B cell (primary cell): ENCODE measurements around the gene KCNH1. TPM values are rescaled to one million over a fixed set of nuclear protein-coding genes. Genes with fewer than 3 reads are reported as not detected.

Experiments used
- ATAC-seq: fragments of 200-7000 bp; cut with Tn5 transposase; one replicate; pipeline ENCODE4 v1.10.0; 2021; ENCODE audit warnings: low read depth, mild to moderate bottlenecking, moderate number of reproducible peaks, moderate library complexity
- CTCF ChIA-PET: fragments of 350-600 bp; sonication (Branson Sonifier 250); formaldehyde crosslinking; loops from one replicate; lab custom pipeline; 2021; ENCODE audit warnings: antibody characterized with exemption, inconsistent platforms; lab: Charles Lee
- POLR2A ChIA-PET: fragments of 350-600 bp; sonication (Branson Sonifier 250); formaldehyde crosslinking; loops from one replicate; lab custom pipeline; 2021; ENCODE audit warnings: antibody characterized with exemption; lab: Charles Lee
- DNase-seq: peaks from one replicate; pipeline ENCODE4 v3.0.0; 2013
- H2AFZ ChIP-seq: 2 replicates; pipeline ENCODE4 v1.6.1; 2012; ENCODE audit warnings: mild to moderate bottlenecking, low read depth, low read length; ENCODE audit not compliant: insufficient read depth, poor library complexity, severe bottlenecking
- H3K27ac ChIP-seq, 2 donors: 1 replicate in 1 of 2; 2 replicates in 1 of 2; pipeline ENCODE4 v1.5.1; 2012 to 2013; ENCODE audit warnings: low read length in 2 of 2, mild to moderate bottlenecking in 2 of 2, moderate library complexity in 1 of 2
- H3K27me3 ChIP-seq, 4 experiments: fragments of 200-600 bp in 1 of 4; sonication (generic) in 1 of 4; replicated peaks in 1 of 4; 1 replicate in 2 of 4; 2 replicates in 2 of 4; pipeline versions ENCODE4 v1.6.1 to v1.7.0; 2013 to 2016; ENCODE audit warnings: low read length in 3 of 4, mild to moderate bottlenecking in 2 of 4, mixed read lengths in 1 of 4, moderate library complexity in 1 of 4; ENCODE audit not compliant: insufficient read depth in 4 of 4, control insufficient read depth in 3 of 4; ENCODE audit errors: control extremely low read depth in 1 of 4
- H3K36me3 ChIP-seq, 2 experiments: replicated peaks in 1 of 2; 1 replicate in 1 of 2; 2 replicates in 1 of 2; pipeline versions ENCODE4 v1.6.1 to v1.7.1; 2013; ENCODE audit warnings: low read length in 1 of 2; ENCODE audit not compliant: insufficient read depth in 2 of 2, control insufficient read depth in 1 of 2; ENCODE audit errors: control extremely low read depth in 1 of 2, extremely low read depth in 1 of 2
- H3K4me1 ChIP-seq, 2 donors: fragments of 200-600 bp in 1 of 2; sonication (generic) in 1 of 2; 1 replicate in 1 of 2; 2 replicates in 1 of 2; pipeline versions ENCODE4 v1.5.1 to v1.6.1; 2013 to 2017; ENCODE audit warnings: low read length in 2 of 2; ENCODE audit not compliant: control insufficient read depth in 2 of 2, insufficient read depth in 2 of 2
- H3K4me2 ChIP-seq: replicated peaks from 2 replicates; pipeline ENCODE3; 2012; ENCODE audit warnings: mild to moderate bottlenecking, low read depth, low read length; ENCODE audit not compliant: poor library complexity, severe bottlenecking
- H3K4me3 ChIP-seq, 5 experiments: fragments of 200-600 bp in 1 of 5; sonication (generic) in 1 of 5; 1 replicate in 3 of 5; 2 replicates in 2 of 5; pipeline versions ENCODE4 v1.5.1 to v1.7.0; 2011 to 2016; ENCODE audit warnings: low read length in 4 of 5, mild to moderate bottlenecking in 4 of 5, low read depth in 2 of 5, control low read depth in 1 of 5, moderate library complexity in 1 of 5; ENCODE audit not compliant: insufficient read depth in 1 of 5; ENCODE audit errors: control extremely low read depth in 1 of 5, extremely low read depth in 1 of 5
- H3K79me2 ChIP-seq: fragments of 200-600 bp; sonication (generic); one replicate; pipeline ENCODE4 v1.6.0; 2016; ENCODE audit warnings: low read length; ENCODE audit not compliant: control insufficient read depth, insufficient read depth
- H3K9ac ChIP-seq: fragments of 200-600 bp; sonication (generic); 2 replicates; pipeline ENCODE4 v1.6.1; 2017; ENCODE audit warnings: mild to moderate bottlenecking, low read length, moderate library complexity
- H3K9me3 ChIP-seq, 3 donors: one replicate each; pipeline versions ENCODE4 v1.6.1 to v1.7.1; 2013; ENCODE audit warnings: low read length in 2 of 3; ENCODE audit not compliant: control insufficient read depth in 2 of 3, insufficient read depth in 1 of 3; ENCODE audit errors: control extremely low read depth in 1 of 3
- H4K20me1 ChIP-seq: 2 replicates; pipeline ENCODE4 v1.6.0; 2012; ENCODE audit warnings: mild to moderate bottlenecking, low read length; ENCODE audit not compliant: insufficient read depth, control insufficient read depth, poor library complexity, severe bottlenecking
- H3K27ac Mint-ChIP-seq: one replicate; pipeline ENCODE4 v1.8.0; 2021; ENCODE audit warnings: mixed read lengths
- H3K27me3 Mint-ChIP-seq: one replicate; pipeline ENCODE4 v1.8.0; 2021; ENCODE audit warnings: mixed read lengths
- H3K4me1 Mint-ChIP-seq: one replicate; pipeline ENCODE4 v1.8.0; 2021; ENCODE audit warnings: mixed read lengths
- H3K4me3 Mint-ChIP-seq: one replicate; pipeline ENCODE4 v1.8.0; 2021; ENCODE audit warnings: mixed read lengths
- H3K9me3 Mint-ChIP-seq: one replicate; pipeline ENCODE4 v1.8.0; 2022; ENCODE audit warnings: mixed read lengths; ENCODE audit not compliant: insufficient read depth
- CTCF ChIP-seq: fragments of 200-600 bp; IDR thresholded peaks from one replicate; pipeline ENCODE4 v1.8.0; 2022; ENCODE audit warnings: antibody characterized with exemption, mild to moderate bottlenecking
- EZH2 ChIP-seq: IDR thresholded peaks from 2 replicates; pipeline ENCODE4 v1.6.1; 2012; ENCODE audit warnings: borderline replicate concordance, low read depth, mild to moderate bottlenecking, moderate library complexity, low read length; ENCODE audit not compliant: insufficient read depth, poor library complexity, severe bottlenecking
- WGBS: methylation state at CpG from one replicate; pipeline ENCODE4 v1.1.5; 2013; ENCODE audit warnings: missing lambda C conversion rate; ENCODE audit not compliant: insufficient coverage; 5-methylcytosine and 5-hydroxymethylcytosine counted together
- intact Hi-C: fragments of 100-400 bp; cut with micrococcal nuclease; formaldehyde crosslinking; loops from one replicate; pipeline ENCODE4 v1.10.0; 2022
- polyA plus RNA-seq: library from polyadenylated mRNA; depleted of rRNA; stranded (reverse); fragments of >200 nt; gene quantifications from 2 replicates; pipeline ENCODE4 v1.2.3, GENCODE V29; 2012
- total RNA-seq, 2 donors: library from RNA; stranded (reverse); fragments of 120-200 nt in 1 of 2; gene quantifications; 1 replicate in 1 of 2; 2 replicates in 1 of 2; pipeline versions ENCODE4 v1.2.3 to v1.2.4, GENCODE V29; 2013 to 2022

The KCNH1 gene
- total and polyA plus RNA-seq, 2 donors (not counting 1 experiment from before 2014, with no cell fraction given): not detected

- WGBS: no CpG with 5 or more reads among the region's 2 CpGs
- Mint-ChIP-seq H3K27ac (no peak overlapping the region), H3K9me3 (no peaks in the 10 kb centered on the region), H3K27me3 (no peaks in the 10 kb centered on the region), H3K4me1 (no peaks in the 10 kb centered on the region), H3K4me3 (no peak overlapping the region)
- Histone ChIP-seq H3K27me3 (no peaks in the 10 kb centered on the region), H3K9ac (no peak overlapping the region), H3K27ac (no peak overlapping the region), H3K4me2 (no peak overlapping the region), H3K36me3 (no peaks in the 10 kb centered on the region), H3K4me3 (no peak overlapping the region), H3K4me1 (no peaks in the 10 kb centered on the region), H4K20me1 (no peaks in the 10 kb centered on the region), H2AFZ (no peak overlapping the region), H3K79me2 (no peaks in the 10 kb centered on the region), H3K9me3 (no peaks in the 10 kb centered on the region)
- ChIA-PET POLR2A (no interaction called here), CTCF (no interaction called here)
- no peak for TF ChIP-seq CTCF
- no peak for TF ChIP-seq EZH2
- no peak for DNase-seq
- ATAC-seq: no peak
- intact Hi-C loops: no loop called here
Observed at GRCh38 chr1:210646258-210646616, 487.7 kb downstream of the KCNH1 start.

GRCh38 chr1:210645582-210646257 is 488.2 kb downstream of the KCNH1 start:
- H3K36me3 ChIP-seq: no peaks in the 10 kb centered on the region
- TF ChIP-seq CTCF (no peak), EZH2 (no peak)
- ATAC-seq (no peak), DNase-seq (no peak)
- no peak overlapping the region for H3K4me2 ChIP-seq
- Mint-ChIP-seq H3K4me1 (no peaks in the 10 kb centered on the region), H3K9me3 (no peaks in the 10 kb centered on the region), H3K27ac (no peak overlapping the region), H3K4me3 (no peak overlapping the region), H3K27me3 (no peaks in the 10 kb centered on the region)
- H3K9me3 ChIP-seq: no peaks in the 10 kb centered on the region
- no peaks in the 10 kb centered on the region for H3K79me2 ChIP-seq
- ChIA-PET CTCF (no interaction called here), POLR2A (no interaction called here)
- no peak overlapping the region for H3K9ac ChIP-seq
- no peak overlapping the region for H3K4me3 ChIP-seq
- WGBS: 90% methylated on average over 7 of the region's 7 CpGs
- H3K27ac ChIP-seq: no peak overlapping the region
- no peak overlapping the region for H2AFZ ChIP-seq
- H3K27me3 ChIP-seq: no peaks in the 10 kb centered on the region
- no peaks in the 10 kb centered on the region for H4K20me1 ChIP-seq
- intact Hi-C loops: no loop called here
- H3K4me1 ChIP-seq: no peaks in the 10 kb centered on the region
